HFFc6 (cell line): ENCODE data around the gene KCNK4. TPM values are rescaled to one million over a fixed set of nuclear protein-coding genes. Genes with fewer than 3 reads are reported as not detected.
A peak's percentile ranks its signal among the peaks of the same experiment; 100 is the strongest.

ENCODE experiments used
- DNase-seq: peaks from one replicate; pipeline ENCODE4 v3.0.0-alpha.2; 2018
- H3K27ac Mint-ChIP-seq: 2 replicates; pipeline ENCODE4 v1.8.0; 2020; ENCODE audit warnings: mild to moderate bottlenecking, mixed read lengths
- H3K27me3 Mint-ChIP-seq: 2 replicates; pipeline ENCODE4 v1.8.0; 2021; ENCODE audit warnings: mild to moderate bottlenecking, moderate library complexity, mixed read lengths; ENCODE audit not compliant: insufficient read depth
- H3K36me3 Mint-ChIP-seq: 2 replicates; pipeline ENCODE4 v1.8.0; 2021; ENCODE audit warnings: low read depth, mixed read lengths
- H3K4me1 Mint-ChIP-seq: 2 replicates; pipeline ENCODE4 v1.8.0; 2020; ENCODE audit warnings: low read depth, mixed read lengths
- H3K4me3 Mint-ChIP-seq: 2 replicates; pipeline ENCODE4 v1.8.0; 2020; ENCODE audit warnings: mild to moderate bottlenecking, moderate library complexity, mixed read lengths
- H3K9me3 Mint-ChIP-seq: 2 replicates; pipeline ENCODE4 v1.8.0; 2020; ENCODE audit warnings: mild to moderate bottlenecking, mixed read lengths
- CTCF ChIP-seq: fragments of 200-600 bp; sonication (generic); IDR thresholded peaks from 2 replicates; pipeline ENCODE4 v1.5.0; 2021; ENCODE audit warnings: antibody characterized with exemption, mild to moderate bottlenecking
- total RNA-seq, 6 experiments: library from RNA; stranded (reverse); fragmentation: NEBNext Ultra II Directional; extraction: Animal tissue kit (Norgen Biotek cat#: 25700); gene quantifications; 2 replicates in 1 of 6; 3 replicates in 5 of 6; pipeline ENCODE4 v1.2.3, GENCODE V29; 2021

The KCNK4 gene
- total RNA-seq, 6 experiments from 2014 or later = 0.14 TPM; not detected in 5

- Mint-ChIP-seq H3K27ac (peak overlapping the region; percentile 42; the same call in 1 of the 2 replicates), H3K27me3 (peaks cover 4% of the 10 kb centered on the region), H3K4me1 (peaks cover 8% of the 10 kb centered on the region), H3K4me3 (no peak overlapping the region), H3K9me3 (no peaks in the 10 kb centered on the region), H3K36me3 (peaks cover 33% of the 10 kb centered on the region)
- TF ChIP-seq CTCF = no peak
- no peak for DNase-seq
Measured at GRCh38 chr11:64260147-64260708, 30.9 kb upstream of the KCNK4 start.

GRCh38 chr11:64261556-64262080 is 29.5 kb upstream of the KCNK4 start:
- DNase-seq = no peak
- H3K36me3 Mint-ChIP-seq = peaks cover 39% of the 10 kb centered on the region
- no peaks in the 10 kb centered on the region for H3K9me3 Mint-ChIP-seq
- H3K27ac Mint-ChIP-seq = no peak overlapping the region
- peaks cover 6% of the 10 kb centered on the region for H3K27me3 Mint-ChIP-seq
- peaks cover 21% of the 10 kb centered on the region for H3K4me1 Mint-ChIP-seq
- H3K4me3 Mint-ChIP-seq = no peak overlapping the region
- no peak for TF ChIP-seq CTCF

GRCh38 chr11:64262271-64263002 is 28.7 kb upstream of the KCNK4 start:
- no peak for TF ChIP-seq CTCF
- no peak for DNase-seq
- Mint-ChIP-seq H3K4me3 (no peak overlapping the region), H3K9me3 (no peaks in the 10 kb centered on the region), H3K27me3 (peaks cover 6% of the 10 kb centered on the region), H3K36me3 (peaks cover 39% of the 10 kb centered on the region), H3K4me1 (peaks cover 22% of the 10 kb centered on the region), H3K27ac (peak overlapping the region; percentile 84)

GRCh38 chr11:64263021-64263946 is 27.8 kb upstream of the KCNK4 start:
- Mint-ChIP-seq H3K27me3 (peaks cover 5% of the 10 kb centered on the region), H3K4me1 (peaks cover 31% of the 10 kb centered on the region), H3K36me3 (peaks cover 41% of the 10 kb centered on the region), H3K27ac (peak overlapping the region; percentile 84), H3K4me3 (no peak overlapping the region), H3K9me3 (no peaks in the 10 kb centered on the region)
- peak; percentile 47 for DNase-seq
- TF ChIP-seq CTCF = no peak; the same call in 1 of the 2 replicates

- Mint-ChIP-seq H3K9me3 (no peaks in the 10 kb centered on the region), H3K36me3 (peaks cover 42% of the 10 kb centered on the region), H3K27ac (no peak overlapping the region), H3K4me3 (no peak overlapping the region), H3K27me3 (peaks cover 9% of the 10 kb centered on the region), H3K4me1 (peaks cover 37% of the 10 kb centered on the region)
- no peak for TF ChIP-seq CTCF
- DNase-seq = no peak
Measured at GRCh38 chr11:64263947-64264317, 27.2 kb upstream of the KCNK4 start.
